Testis (tissue), 3 donors: ENCODE measurements around the gene PRPS1L1. TPM values are rescaled to one million over a fixed set of nuclear protein-coding genes. Genes with fewer than 3 reads are reported as not detected.

ENCODE experiments used
- DNase-seq: peaks from one replicate; pipeline ENCODE4 v3.0.0-alpha.2; 2019
- H3K27ac ChIP-seq, 2 donors: fragments of 200-600 bp; sonication (generic); one replicate each; pipeline ENCODE4 v1.5.1; 2019
- H3K27me3 ChIP-seq: fragments of 200-600 bp; sonication (generic); one replicate; pipeline ENCODE4 v1.5.1; 2019
- H3K36me3 ChIP-seq: fragments of 200-600 bp; sonication (generic); one replicate; pipeline ENCODE4 v1.5.1; 2017; ENCODE audit warnings: low read depth; ENCODE audit errors: missing control alignments
- H3K4me1 ChIP-seq: fragments of 200-600 bp; sonication (generic); one replicate; pipeline ENCODE4 v1.5.1; 2019
- H3K4me3 ChIP-seq, 2 donors: fragments of 200-600 bp; sonication (generic); one replicate each; pipeline ENCODE4 v1.5.1; 2017 to 2019
- H3K9me3 ChIP-seq: fragments of 200-600 bp; sonication (generic); one replicate; pipeline ENCODE4 v1.5.1; 2017
- POLR2A ChIP-seq: fragments of 450-650 bp; IDR thresholded peaks from one replicate; pipeline ENCODE4 v1.6.1; 2017; ENCODE audit warnings: antibody characterized with exemption, mild to moderate bottlenecking, moderate library complexity
- WGBS, 2 donors: methylation state at CpG; one replicate each; pipeline ENCODE4 v1.1.5; 2018; 5-methylcytosine and 5-hydroxymethylcytosine counted together
- intact Hi-C: fragments of 100-400 bp; cut with DNase I; formaldehyde crosslinking; loops from one replicate; pipeline ENCODE4 v1.15.1; 2023; ENCODE audit warnings: low total_unique reads
- polyA plus RNA-seq: library from polyadenylated mRNA; stranded (reverse); fragments of 350-450 nt; fragmentation: Illumina TruSeq; extraction: RNeasy Lipid Tissue Mini Kit (QIAGEN cat#74804); gene quantifications from one replicate; pipeline ENCODE4 v1.2.3, GENCODE V29; 2014; ENCODE audit warnings: low read depth, low replicate concordance; ENCODE audit not compliant: insufficient read depth
- total RNA-seq, 2 donors: library from RNA; depleted of rRNA; stranded (reverse); fragments of >200 nt; gene quantifications; one replicate each; pipeline ENCODE4 v1.2.3, GENCODE V29; 2016
- TF ChIP-seq, protein P1 (sequence below), 3 experiments: fragments of 450-650 bp in 2 of 3; fragments of 200-600 bp in 1 of 3; sonication (generic) in 1 of 3; IDR thresholded peaks; one replicate each; pipeline ENCODE4 v1.5.1; 2016 to 2019; ENCODE audit warnings: antibody characterized with exemption in 3 of 3, mild to moderate bottlenecking in 2 of 3, moderate library complexity in 1 of 3

Gene PRPS1L1
- total and polyA plus RNA-seq, 3 donors from 2014 or later = 12.7 to 84.5 (median 18.6) TPM

DNA sequence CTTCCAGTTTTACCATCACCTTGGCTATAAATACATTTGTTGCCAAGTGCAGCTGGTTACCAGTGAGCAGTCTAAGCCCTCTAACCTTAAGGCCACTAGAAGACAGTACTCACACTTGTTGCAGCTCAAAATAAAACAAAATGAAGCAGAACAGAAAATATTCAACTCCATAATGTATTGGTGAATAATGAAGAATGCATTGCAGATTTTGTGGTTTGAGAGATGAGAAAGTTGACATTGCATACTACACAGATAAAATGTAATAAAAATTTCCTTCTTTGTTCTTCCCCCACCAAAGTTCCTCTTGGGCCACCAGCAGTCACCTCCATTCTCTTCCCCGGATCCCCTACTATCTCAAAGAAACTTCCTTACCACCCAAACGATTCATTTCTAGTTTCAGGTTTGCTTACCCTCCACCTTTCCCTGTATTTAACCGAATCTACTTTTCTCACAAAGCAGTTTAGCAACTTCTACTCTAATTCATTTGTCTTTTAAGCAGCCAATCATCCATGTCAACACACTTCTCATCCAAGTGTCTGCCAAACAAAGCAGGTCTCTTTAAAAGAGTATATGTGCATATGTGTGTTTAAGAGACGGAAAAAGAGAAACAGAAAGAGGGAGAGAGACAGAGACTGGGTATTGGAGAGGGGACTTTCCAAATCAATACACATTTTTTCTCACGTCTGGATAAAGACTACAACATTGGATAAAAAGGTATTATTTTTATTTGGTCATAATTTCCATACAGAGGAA is 35.7 kb upstream of the PRPS1L1 start:
- no peak overlapping the region for H3K4me3 ChIP-seq
- H3K27me3 ChIP-seq = no peaks in the 10 kb centered on the region
- H3K4me1 ChIP-seq = no peaks in the 10 kb centered on the region
- intact Hi-C loops = no loop called here
- DNase-seq = no peak
- no peaks in the 10 kb centered on the region for H3K9me3 ChIP-seq
- no peaks in the 10 kb centered on the region for H3K36me3 ChIP-seq
- WGBS, 2 donors = 85% methylated on average over 5 of the region's 5 CpGs
- no peak for TF ChIP-seq POLR2A
- TF ChIP-seq, protein P1, sequence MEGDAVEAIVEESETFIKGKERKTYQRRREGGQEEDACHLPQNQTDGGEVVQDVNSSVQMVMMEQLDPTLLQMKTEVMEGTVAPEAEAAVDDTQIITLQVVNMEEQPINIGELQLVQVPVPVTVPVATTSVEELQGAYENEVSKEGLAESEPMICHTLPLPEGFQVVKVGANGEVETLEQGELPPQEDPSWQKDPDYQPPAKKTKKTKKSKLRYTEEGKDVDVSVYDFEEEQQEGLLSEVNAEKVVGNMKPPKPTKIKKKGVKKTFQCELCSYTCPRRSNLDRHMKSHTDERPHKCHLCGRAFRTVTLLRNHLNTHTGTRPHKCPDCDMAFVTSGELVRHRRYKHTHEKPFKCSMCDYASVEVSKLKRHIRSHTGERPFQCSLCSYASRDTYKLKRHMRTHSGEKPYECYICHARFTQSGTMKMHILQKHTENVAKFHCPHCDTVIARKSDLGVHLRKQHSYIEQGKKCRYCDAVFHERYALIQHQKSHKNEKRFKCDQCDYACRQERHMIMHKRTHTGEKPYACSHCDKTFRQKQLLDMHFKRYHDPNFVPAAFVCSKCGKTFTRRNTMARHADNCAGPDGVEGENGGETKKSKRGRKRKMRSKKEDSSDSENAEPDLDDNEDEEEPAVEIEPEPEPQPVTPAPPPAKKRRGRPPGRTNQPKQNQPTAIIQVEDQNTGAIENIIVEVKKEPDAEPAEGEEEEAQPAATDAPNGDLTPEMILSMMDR (IDR thresholded peaks at IDR 0.05) = no peak
- no peak overlapping the region for H3K27ac ChIP-seq

DNA sequence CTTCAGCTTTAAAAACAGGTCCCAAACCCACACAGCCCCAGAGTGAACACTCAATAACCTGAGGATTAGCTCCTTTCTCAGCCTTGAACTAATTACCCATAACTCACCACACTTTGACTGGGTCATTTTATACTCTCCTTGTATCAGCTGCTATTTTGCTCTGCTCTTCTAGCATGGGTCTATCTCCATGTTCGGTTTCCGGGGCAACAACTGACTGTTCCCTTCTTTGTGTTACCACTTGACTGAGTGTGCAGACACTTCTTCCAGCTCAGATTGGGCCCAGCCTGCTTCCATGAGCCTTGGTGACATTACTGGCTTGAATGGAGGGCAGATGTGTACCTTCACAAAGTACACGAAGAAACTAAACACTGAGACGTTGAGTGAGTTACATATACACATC is 31.5 kb upstream of the PRPS1L1 start:
- Histone ChIP-seq H3K4me1 (no peaks in the 10 kb centered on the region), H3K27ac (no peak overlapping the region), H3K36me3 (no peaks in the 10 kb centered on the region), H3K4me3 (no peak overlapping the region), H3K27me3 (no peaks in the 10 kb centered on the region), H3K9me3 (no peaks in the 10 kb centered on the region)
- intact Hi-C loops = no loop called here
- TF ChIP-seq, protein P1 (IDR thresholded peaks at IDR 0.05) = no peak
- TF ChIP-seq POLR2A = no peak
- DNase-seq = no peak
- 88 to 91% methylated on average over 4 of the region's 4 CpGs for WGBS, 2 donors

DNA sequence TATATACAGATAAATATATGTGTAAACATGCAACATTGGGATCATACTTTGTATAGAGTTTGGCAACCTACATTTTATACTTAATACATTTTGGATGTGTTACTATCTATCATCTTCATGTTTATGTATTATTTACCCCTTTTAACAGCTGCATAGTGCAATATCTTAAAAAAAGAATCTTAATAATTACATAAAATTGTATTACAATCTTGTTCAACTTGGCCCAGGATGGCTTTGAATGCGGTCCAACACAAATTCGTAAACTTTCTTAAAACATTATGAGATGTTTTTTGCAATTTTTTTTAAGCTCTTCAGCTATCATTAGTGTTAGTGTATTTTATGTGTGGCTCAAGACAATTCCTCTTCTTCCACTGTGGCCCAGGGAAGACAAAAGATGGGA is 26.3 kb upstream of the PRPS1L1 start:
- no peak overlapping the region for H3K27ac ChIP-seq
- H3K9me3 ChIP-seq = no peaks in the 10 kb centered on the region
- no peaks in the 10 kb centered on the region for H3K36me3 ChIP-seq
- no peaks in the 10 kb centered on the region for H3K4me1 ChIP-seq
- DNase-seq = no peak
- H3K4me3 ChIP-seq = no peak overlapping the region
- no peak for TF ChIP-seq POLR2A
- TF ChIP-seq, protein P1 (IDR thresholded peaks at IDR 0.05) = no peak
- intact Hi-C loops = no loop called here
- 69 to 75% methylated on average over 2 of the region's 2 CpGs for WGBS, 2 donors
- H3K27me3 ChIP-seq = no peaks in the 10 kb centered on the region

DNA sequence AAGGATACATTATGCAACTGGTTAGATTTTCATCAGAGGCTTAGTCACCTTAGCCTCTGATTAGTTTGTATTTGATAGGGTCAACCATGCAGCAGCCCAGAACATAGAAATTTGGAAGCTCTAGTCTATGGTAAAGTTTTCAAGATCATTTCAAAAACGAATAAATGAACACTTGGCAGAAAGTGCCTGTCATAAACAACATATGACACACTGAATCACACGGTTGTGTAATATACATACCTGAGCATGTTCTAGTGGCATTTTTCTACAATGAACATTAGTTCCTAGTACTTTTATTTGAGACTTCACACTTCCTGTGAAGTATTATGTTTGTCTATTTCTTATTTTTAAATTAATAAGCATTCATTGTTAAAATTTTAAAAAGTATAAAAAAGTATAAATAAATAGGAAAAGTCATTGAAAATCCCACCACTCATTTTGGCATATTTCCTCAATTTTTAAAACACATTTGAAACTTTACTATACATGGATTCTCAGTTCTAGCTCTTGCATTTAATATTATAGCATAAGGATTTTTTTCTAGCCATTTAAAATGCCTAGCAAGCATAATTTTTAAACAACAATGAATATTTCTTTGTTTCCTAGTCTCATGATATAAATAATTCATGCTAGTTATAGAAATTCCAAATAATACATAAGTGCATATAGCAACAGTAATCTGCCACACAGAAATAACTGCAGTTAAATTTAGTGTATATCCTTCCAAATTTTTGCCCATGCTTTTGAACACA is 25.7 kb upstream of the PRPS1L1 start:
- H3K27ac ChIP-seq = no peak overlapping the region
- 53 to 57% methylated on average over 2 of the region's 2 CpGs for WGBS, 2 donors
- H3K36me3 ChIP-seq = no peaks in the 10 kb centered on the region
- H3K4me1 ChIP-seq = no peaks in the 10 kb centered on the region
- H3K4me3 ChIP-seq = no peak overlapping the region
- no peak for TF ChIP-seq POLR2A
- TF ChIP-seq, protein P1 (IDR thresholded peaks at IDR 0.05) = no peak
- no peaks in the 10 kb centered on the region for H3K27me3 ChIP-seq
- intact Hi-C loops = no loop called here
- no peak for DNase-seq
- H3K9me3 ChIP-seq = no peaks in the 10 kb centered on the region
